LNCaP clone FGC (cell line): ENCODE results near the gene BCL2A1.
"Not testable (repeated sequence)": the region's sequence is repeated elsewhere in the genome, so short reads cannot be mapped to it uniquely, and the experiment has no call there.

Experiments used
- DNase-seq: peaks from one replicate; pipeline ENCODE4 v3.0.0-alpha.2; 2011; ENCODE audit warnings: low read depth
- H3K4me3 ChIP-seq: 2 replicates; pipeline ENCODE4 v1.5.1; 2011; ENCODE audit warnings: mild to moderate bottlenecking, low read depth, low read length, control low read depth
- TF ChIP-seq, protein P1 (sequence below): IDR thresholded peaks from 2 replicates; pipeline ENCODE4 v1.5.1; 2012; ENCODE audit warnings: mild to moderate bottlenecking; ENCODE audit not compliant: control insufficient read depth, insufficient read depth; ENCODE audit errors: extremely low read depth

Gene BCL2A1

DNA sequence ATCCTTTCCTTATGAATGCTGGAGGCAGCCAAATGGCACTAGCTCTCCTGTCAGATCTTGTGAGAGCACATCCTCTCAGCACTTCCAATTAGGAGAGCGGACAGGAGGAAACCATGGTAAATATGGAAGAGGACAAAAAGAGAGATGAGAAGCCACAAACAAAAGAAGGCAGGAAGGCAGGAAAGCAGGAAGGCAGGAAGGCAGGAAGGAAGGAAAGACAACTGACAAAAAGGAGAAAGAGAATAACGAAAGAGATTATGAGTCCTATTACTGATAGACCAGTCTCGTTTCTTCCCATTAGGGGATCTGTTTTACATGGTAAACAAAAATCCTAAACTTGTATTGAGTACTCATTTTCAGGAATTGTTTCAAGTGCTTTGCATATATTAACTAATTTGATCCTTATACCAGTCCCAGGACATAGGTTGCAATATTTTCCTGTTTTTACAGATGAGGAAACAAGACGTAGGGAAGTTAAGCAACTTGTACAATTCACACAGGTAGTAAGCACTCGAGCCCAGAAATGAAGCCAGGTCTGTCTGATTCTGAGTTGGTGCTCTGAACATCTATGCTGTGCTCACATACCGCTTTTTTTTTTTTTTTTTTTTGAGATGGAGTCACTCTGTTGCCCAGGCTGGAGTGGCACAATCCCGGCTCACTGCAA lies 4.2 kb downstream of the BCL2A1 start:
- DNase-seq: no peak
- TF ChIP-seq, protein P1, sequence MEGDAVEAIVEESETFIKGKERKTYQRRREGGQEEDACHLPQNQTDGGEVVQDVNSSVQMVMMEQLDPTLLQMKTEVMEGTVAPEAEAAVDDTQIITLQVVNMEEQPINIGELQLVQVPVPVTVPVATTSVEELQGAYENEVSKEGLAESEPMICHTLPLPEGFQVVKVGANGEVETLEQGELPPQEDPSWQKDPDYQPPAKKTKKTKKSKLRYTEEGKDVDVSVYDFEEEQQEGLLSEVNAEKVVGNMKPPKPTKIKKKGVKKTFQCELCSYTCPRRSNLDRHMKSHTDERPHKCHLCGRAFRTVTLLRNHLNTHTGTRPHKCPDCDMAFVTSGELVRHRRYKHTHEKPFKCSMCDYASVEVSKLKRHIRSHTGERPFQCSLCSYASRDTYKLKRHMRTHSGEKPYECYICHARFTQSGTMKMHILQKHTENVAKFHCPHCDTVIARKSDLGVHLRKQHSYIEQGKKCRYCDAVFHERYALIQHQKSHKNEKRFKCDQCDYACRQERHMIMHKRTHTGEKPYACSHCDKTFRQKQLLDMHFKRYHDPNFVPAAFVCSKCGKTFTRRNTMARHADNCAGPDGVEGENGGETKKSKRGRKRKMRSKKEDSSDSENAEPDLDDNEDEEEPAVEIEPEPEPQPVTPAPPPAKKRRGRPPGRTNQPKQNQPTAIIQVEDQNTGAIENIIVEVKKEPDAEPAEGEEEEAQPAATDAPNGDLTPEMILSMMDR: no peak
- H3K4me3 ChIP-seq: no peak overlapping the region

DNA sequence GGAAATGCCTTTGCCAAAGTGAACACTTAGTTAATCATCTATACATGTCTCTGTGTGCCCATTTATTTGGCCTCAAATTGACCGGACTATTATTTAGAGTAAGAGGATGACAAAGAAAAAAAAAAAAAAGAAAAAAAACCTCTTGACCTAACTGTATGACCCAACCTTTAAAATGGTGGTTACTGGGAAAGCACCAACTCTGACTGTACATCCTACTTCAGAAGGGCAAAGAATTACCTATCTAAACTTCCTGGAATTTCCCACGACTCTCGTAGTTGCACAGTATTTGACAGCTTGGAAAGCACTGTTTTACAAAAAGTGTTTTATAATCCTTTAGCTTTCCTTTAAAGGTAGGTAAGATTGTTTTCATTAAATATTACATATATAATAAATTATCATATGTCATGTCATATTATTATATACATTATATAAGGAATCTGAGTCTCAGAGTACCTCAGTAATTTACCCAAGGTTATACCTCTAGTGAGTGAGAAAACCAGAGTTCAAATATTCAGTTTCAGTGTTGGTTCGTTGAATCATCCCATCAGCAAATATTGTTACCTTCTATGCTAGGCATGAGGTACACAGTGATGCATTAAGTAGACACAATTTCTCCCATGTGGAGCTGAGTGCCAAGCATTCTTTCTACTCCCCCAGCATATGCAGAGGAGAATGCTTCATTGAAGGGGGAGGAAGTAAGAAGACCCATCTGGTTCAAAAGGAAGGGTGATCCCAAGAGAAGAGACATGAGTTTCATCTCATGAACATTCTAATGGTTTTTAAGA lies 5.0 kb downstream of the BCL2A1 start:
- DNase-seq: no peak
- no peak overlapping the region for H3K4me3 ChIP-seq
- TF ChIP-seq, protein P1: no peak

DNA sequence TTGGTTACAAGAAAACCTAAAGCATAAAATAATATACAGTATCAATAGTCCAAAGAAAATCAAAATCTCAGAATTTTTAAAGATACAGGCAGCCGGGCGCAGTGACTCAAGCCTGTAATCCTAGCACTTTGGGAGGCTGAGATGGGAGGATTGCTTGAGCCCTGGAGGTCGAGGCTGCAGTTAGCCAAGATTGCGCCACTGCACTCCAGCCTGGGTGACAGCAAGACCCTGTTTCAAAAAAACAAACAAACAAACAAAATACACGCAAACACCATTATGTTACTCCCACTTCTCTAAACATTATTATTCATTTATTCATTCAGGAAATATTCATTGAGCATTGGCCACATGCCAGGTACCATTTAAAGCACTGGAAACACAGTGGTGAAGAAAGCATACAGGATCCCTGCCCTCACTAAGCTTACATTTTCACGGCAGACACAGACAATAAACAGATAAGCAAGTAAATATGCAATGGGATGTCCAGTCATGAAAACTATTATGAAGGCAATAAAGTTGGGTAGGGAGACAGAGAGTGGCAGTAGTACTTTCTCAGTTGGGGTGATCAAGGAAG lies 6.7 kb downstream of the BCL2A1 start:
- TF ChIP-seq, protein P1: no peak
- DNase-seq: no peak

DNA sequence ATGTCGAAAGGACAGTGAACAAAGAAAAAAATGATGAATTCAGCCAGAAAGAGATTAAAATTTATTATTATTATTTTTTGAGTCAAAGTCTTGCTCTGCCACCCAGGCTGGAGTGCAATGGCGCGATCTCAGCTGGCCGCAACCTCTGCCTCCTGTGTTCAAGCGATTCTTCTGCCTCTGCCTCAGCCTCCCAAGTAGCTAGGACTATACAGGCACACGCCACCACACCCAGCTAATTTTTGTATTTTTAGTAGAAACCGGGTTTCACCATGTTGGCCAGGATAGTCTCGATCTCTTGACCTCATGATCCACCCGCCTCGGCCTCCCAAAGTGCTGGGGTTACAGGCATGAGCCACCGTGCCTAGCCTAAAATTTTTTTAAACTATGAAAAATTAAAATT lies 8.1 kb downstream of the BCL2A1 start:
- not testable (repeated sequence) for H3K4me3 ChIP-seq, DNase-seq

More for the DNA sequence above, 6.7 kb downstream of the BCL2A1 start:
- no peak overlapping the region for H3K4me3 ChIP-seq

DNA sequence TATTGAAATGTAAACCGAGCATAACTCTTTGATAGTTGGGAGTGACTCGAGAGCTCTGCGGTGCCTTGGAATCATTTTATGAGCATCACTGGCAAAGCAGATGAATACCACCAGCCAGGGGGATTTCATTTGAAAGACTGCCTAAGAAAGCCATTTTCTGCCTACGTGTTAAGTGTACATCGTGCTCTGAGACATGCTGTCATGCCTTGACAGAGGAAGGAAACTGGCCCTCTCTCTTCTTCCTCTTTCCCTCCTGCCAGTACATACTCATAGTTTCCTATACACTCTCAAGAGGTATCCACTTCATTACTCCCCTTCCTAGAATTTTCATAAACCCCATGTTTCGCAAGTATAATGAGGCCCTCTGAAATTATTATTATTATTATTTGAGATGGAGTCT lies 8.8 kb downstream of the BCL2A1 start:
- no peak overlapping the region for H3K4me3 ChIP-seq
- no peak for DNase-seq
- TF ChIP-seq, protein P1: no peak

DNA sequence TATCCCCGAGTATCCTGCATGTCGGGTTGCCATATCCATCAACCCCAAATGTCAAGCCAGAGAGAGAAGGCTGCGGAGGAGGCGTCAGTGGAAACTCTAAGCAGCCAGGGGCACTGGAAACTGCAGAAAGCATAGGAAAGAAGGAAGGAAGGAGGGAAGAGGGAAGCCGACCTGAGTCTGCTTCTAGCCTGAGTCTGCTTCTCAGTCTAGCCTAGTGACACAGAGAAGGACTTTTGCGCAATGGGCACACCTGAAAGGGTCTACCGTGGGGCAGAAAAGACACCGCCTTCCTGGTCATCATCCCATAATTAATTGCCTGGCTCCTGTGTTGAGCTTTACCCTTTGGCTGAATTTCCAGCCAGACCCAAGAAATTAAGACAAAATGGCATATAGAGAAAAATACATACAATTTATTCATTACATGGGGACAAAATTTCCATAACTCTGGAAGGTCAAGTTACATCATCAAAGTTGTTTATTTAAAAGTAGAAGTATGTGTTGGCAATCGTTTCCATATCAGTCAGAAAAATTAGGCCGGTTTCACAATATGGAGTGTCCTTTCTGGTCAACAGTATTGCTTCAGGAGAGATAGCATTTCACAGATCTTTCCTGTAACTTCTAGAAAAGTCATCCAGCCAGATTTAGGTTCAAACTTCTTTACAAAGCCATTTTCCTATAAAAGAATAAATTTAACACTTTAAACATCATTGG lies 10.3 kb downstream of the BCL2A1 start:
- TF ChIP-seq, protein P1: no peak
- no peak for DNase-seq
- H3K4me3 ChIP-seq: no peak overlapping the region

DNA sequence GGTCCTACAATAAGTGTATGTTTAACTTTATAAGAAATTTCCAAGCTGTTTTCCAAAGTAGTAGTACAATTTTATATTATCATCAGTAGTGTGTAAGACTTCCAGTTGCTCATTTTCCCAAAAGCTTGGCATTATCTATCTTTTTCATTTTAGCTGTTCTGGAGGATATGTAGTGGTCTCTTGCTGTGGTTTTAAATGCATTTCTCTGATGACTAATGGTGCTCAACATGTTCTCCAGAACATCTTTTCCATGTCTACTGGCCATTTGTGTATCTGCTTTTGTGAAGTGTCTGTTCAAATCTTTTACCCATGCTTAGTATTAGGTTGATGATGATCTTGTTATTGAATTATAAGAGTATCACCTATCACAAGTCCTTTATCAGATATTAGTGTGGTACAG lies 13.3 kb downstream of the BCL2A1 start:
- no peak for DNase-seq
- TF ChIP-seq, protein P1: no peak
- H3K4me3 ChIP-seq: no peak overlapping the region
